Parathyroid adenoma (tissue), 2 donors: Measurements from ENCODE around the gene ECHDC3.
"Not testable (repeated sequence)": the region's sequence is repeated elsewhere in the genome, so short reads cannot be mapped to it uniquely, and the experiment has no call there.

Experiments
- H2AFZ ChIP-seq: fragments of 300-600 bp; sonication (generic); one replicate; pipeline ENCODE4 v1.7.0; 2017; ENCODE audit warnings: antibody characterized with exemption, mild to moderate bottlenecking
- H3K27ac ChIP-seq: fragments of 300-600 bp; sonication (generic); one replicate; pipeline ENCODE4 v1.7.0; 2017
- H3K27me3 ChIP-seq: fragments of 300-600 bp; sonication (generic); one replicate; pipeline ENCODE4 v1.7.0; 2017; ENCODE audit warnings: low read length; ENCODE audit not compliant: control insufficient read depth, insufficient read depth
- H3K36me3 ChIP-seq: fragments of 300-600 bp; sonication (generic); one replicate; pipeline ENCODE4 v1.7.0; 2017; ENCODE audit warnings: low read length; ENCODE audit not compliant: control insufficient read depth, insufficient read depth
- H3K4me1 ChIP-seq: fragments of 300-600 bp; sonication (generic); one replicate; pipeline ENCODE4 v1.7.0; 2017; ENCODE audit warnings: control low read depth
- H3K4me2 ChIP-seq: fragments of 300-600 bp; sonication (generic); one replicate; pipeline ENCODE4 v1.7.0; 2017; ENCODE audit warnings: low read length
- H3K4me3 ChIP-seq: fragments of 300-600 bp; sonication (generic); one replicate; pipeline ENCODE4 v1.7.0; 2017; ENCODE audit warnings: low read depth, low read length
- H3K79me2 ChIP-seq: fragments of 300-600 bp; sonication (generic); one replicate; pipeline ENCODE4 v1.7.0; 2017; ENCODE audit warnings: control low read depth
- H3K9ac ChIP-seq: fragments of 300-600 bp; sonication (generic); one replicate; pipeline ENCODE4 v1.7.0; 2017; ENCODE audit warnings: mild to moderate bottlenecking
- H3K9me3 ChIP-seq: fragments of 300-600 bp; sonication (generic); one replicate; pipeline ENCODE4 v1.7.0; 2017; ENCODE audit warnings: low read length; ENCODE audit not compliant: control insufficient read depth
- TF ChIP-seq, protein P1 (sequence below): fragments of 300-600 bp; sonication (generic); IDR thresholded peaks from one replicate; pipeline ENCODE4 v1.7.0; 2017; ENCODE audit warnings: antibody characterized with exemption, mild to moderate bottlenecking
- donor health status: primary hyperparathyroidism.

The ECHDC3 gene

DNA sequence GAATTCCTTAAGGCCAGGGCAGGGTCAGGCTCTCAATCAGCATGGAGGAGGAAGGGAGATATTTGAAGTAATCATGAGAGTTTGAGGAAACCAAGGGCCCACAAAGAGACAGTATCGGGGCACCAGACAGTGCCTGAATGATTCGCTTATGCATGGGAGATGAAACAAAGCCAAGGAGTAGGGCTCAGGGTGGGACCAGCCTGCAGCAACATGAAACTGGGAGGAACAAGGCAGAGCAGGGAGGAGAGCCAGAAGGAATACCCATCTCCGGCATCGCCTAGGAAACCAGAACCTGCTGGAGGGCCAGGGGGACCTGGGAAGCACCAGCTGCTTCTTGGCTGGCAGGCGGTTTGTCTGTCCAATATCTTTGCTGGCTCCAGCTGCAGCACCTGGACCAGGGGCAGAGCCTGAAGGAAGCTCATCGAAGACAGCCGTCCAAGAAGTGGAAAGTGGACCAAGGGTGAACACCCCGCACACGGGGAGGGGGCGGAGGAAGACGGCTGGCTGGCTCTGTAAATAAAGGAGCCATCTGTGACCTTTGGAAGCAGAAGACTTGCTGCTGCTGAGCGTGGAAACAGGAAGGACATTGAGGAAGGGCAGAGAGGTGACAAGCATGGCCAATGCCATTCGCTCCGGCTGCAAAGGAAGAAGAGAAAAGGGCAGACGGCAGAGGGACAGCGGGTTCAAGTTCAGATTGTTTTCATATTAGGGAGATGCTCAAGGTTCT lies 34.4 kb upstream of the ECHDC3 start:
- Histone ChIP-seq H3K79me2 (no peaks in the 10 kb centered on the region), H3K9me3 (no peaks in the 10 kb centered on the region), H3K27ac (no peak overlapping the region), H3K36me3 (no peaks in the 10 kb centered on the region), H3K4me2 (no peak overlapping the region), H3K4me3 (no peak overlapping the region), H3K27me3 (no peaks in the 10 kb centered on the region), H3K4me1 (no peaks in the 10 kb centered on the region), H3K9ac (no peak overlapping the region), H2AFZ (no peak overlapping the region)
- TF ChIP-seq, protein P1, sequence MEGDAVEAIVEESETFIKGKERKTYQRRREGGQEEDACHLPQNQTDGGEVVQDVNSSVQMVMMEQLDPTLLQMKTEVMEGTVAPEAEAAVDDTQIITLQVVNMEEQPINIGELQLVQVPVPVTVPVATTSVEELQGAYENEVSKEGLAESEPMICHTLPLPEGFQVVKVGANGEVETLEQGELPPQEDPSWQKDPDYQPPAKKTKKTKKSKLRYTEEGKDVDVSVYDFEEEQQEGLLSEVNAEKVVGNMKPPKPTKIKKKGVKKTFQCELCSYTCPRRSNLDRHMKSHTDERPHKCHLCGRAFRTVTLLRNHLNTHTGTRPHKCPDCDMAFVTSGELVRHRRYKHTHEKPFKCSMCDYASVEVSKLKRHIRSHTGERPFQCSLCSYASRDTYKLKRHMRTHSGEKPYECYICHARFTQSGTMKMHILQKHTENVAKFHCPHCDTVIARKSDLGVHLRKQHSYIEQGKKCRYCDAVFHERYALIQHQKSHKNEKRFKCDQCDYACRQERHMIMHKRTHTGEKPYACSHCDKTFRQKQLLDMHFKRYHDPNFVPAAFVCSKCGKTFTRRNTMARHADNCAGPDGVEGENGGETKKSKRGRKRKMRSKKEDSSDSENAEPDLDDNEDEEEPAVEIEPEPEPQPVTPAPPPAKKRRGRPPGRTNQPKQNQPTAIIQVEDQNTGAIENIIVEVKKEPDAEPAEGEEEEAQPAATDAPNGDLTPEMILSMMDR, result no peak

DNA sequence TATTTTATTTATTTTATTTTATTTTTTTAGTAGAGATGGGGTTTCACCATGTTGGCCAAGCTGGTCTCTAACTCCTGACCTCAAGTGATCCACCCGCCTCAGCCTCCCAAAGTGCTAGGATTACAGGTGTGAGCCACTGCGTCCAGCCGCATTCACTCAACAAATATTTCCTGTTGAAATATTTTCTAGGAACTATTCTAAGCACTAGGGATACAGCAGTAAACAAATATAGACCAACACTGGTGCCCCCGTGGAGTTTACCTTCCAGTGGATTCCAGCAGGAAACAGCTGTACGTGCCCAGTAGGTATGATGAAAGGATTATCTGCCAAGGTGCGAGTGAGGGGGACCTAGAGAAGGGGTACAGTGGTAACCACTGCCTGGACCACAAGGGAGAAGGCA lies 33.4 kb upstream of the ECHDC3 start:
- not testable (repeated sequence) for H3K79me2 ChIP-seq, H3K4me2 ChIP-seq, H2AFZ ChIP-seq, H3K4me1 ChIP-seq, H3K9me3 ChIP-seq, H3K9ac ChIP-seq, H3K27me3 ChIP-seq, H3K27ac ChIP-seq, H3K36me3 ChIP-seq, H3K4me3 ChIP-seq

DNA sequence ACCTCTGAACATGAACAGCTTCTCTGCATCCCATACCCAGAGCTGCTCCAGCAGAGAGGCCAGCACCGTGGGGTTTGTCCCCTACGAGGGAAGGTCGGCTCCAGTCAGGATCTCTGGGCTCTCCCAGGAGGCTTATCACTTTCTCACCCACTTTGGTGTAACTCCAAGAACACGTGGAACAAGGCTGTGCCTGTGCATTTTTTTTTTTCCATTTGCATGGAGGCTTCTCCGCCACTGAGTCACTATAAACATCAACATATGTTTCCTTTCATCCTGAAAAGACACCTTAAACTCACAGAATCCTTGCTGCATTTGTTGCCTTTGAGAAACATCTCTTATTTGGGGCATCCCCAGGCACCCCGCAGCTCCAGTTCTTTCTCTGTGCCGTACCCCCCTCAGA lies 29.4 kb upstream of the ECHDC3 start:
- no peak overlapping the region for H2AFZ ChIP-seq
- no peaks in the 10 kb centered on the region for H3K27me3 ChIP-seq
- H3K4me3 ChIP-seq, result no peak overlapping the region
- H3K9me3 ChIP-seq, result no peaks in the 10 kb centered on the region
- no peak overlapping the region for H3K4me2 ChIP-seq
- H3K9ac ChIP-seq, result no peak overlapping the region
- H3K27ac ChIP-seq, result no peak overlapping the region
- H3K36me3 ChIP-seq, result no peaks in the 10 kb centered on the region
- TF ChIP-seq, protein P1, result no peak
- H3K4me1 ChIP-seq, result no peaks in the 10 kb centered on the region
- H3K79me2 ChIP-seq, result no peaks in the 10 kb centered on the region

DNA sequence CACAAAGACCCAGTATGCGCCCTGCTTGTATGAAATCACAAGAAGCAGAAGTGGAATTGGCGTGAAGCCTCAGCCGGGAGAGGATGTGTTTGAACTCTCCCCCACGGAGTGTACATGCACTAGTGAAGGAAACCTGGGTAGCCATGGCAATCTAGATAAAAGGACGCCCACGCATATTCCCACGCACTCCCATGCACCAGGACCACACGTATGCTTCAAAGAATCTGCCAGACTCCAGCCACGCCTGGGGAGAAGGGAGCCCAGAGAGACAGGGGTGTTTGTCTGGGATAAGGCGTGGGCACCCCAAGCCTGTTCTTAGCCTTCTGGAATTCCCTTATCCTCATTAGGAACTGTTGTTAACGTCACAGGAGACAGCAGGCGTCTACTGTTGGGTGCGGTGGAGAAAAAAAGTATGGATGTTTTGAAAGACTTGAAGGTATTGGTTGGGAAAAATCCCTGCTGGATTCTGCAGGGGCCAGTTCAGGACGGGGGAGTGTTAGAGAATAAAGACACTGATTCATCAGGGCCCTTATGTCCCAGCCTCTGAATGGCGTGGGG lies 28.9 kb upstream of the ECHDC3 start:
- Histone ChIP-seq H2AFZ (no peak overlapping the region), H3K36me3 (no peaks in the 10 kb centered on the region), H3K27me3 (no peaks in the 10 kb centered on the region), H3K4me1 (no peaks in the 10 kb centered on the region), H3K4me3 (no peak overlapping the region), H3K79me2 (no peaks in the 10 kb centered on the region), H3K9ac (no peak overlapping the region), H3K27ac (no peak overlapping the region), H3K9me3 (no peaks in the 10 kb centered on the region), H3K4me2 (no peak overlapping the region)
- TF ChIP-seq, protein P1, result no peak

DNA sequence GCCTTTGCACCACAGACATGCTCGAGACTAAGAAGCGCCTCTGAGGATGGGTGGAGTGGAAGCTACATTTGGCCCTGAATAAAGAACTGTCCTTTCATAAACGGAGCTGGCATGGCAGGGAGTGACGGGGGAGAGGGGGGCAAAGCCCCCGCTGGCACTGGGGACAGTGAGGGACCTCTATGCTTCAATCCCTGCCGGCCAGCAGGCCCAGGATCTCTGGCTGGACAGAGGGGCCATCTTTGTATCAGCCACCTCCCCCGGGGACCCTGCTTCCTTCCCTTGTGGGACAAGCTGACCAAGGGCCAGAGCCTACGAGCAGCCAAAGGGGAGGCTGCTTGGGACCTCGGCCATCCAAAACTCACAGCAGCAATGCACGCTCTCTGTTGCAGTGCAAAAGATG lies 28.2 kb upstream of the ECHDC3 start:
- no peak overlapping the region for H2AFZ ChIP-seq
- TF ChIP-seq, protein P1, result no peak
- H3K4me3 ChIP-seq, result no peak overlapping the region
- H3K9ac ChIP-seq, result no peak overlapping the region
- no peaks in the 10 kb centered on the region for H3K9me3 ChIP-seq
- H3K36me3 ChIP-seq, result no peaks in the 10 kb centered on the region
- H3K27ac ChIP-seq, result no peak overlapping the region
- no peaks in the 10 kb centered on the region for H3K4me1 ChIP-seq
- H3K79me2 ChIP-seq, result no peaks in the 10 kb centered on the region
- H3K27me3 ChIP-seq, result no peaks in the 10 kb centered on the region
- H3K4me2 ChIP-seq, result no peak overlapping the region
